Measurements from ENCODE around the gene LANCL2.

The LANCL2 gene, protein sequence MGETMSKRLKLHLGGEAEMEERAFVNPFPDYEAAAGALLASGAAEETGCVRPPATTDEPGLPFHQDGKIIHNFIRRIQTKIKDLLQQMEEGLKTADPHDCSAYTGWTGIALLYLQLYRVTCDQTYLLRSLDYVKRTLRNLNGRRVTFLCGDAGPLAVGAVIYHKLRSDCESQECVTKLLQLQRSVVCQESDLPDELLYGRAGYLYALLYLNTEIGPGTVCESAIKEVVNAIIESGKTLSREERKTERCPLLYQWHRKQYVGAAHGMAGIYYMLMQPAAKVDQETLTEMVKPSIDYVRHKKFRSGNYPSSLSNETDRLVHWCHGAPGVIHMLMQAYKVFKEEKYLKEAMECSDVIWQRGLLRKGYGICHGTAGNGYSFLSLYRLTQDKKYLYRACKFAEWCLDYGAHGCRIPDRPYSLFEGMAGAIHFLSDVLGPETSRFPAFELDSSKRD

DNA sequence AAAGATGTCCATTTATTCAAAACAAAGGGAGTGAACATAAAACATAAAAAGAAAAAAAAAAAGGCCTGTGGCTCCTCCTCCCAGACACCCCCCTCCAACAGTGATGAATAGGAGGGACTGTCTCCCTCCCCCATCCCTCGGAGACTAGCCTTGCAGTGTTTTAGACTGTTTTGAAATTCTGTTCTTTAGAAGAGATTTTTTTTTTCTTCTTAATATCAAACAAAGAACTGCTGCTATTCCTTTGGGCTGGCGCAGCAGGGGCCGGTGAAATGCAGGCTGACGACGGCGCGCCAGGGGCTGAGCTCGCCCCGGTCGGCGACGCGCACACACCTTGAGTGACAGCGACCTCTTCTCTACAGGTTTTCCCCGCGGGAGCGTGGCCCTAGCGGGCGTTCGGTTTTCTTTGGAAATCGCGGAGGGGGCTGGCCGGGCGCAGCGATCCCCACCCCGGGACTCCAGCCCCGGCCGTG lies at the start of gene LANCL2:
Gene LANCL2, plus strand, starts transcription at position 133 of the 470 bp plus-strand sequence. CDS start 689 bp downstream, outside the sequence.
- Histone ChIP-seq H3K27me3 (ENCODE audit: insufficient read depth, poor library complexity, severe bottlenecking) (no peaks in the 10 kb centered on the region), H3K36me3 (ENCODE audit: low read depth) (0 out of 2 replicates have a peak, but pooled peaks cover 3% of the 10 kb centered on the region), H3K9me3 (ENCODE audit: severe bottlenecking) (no peaks in the 10 kb centered on the region), H3K27ac (ENCODE audit: poor library complexity, severe bottlenecking) (peak within 1 kb of the TSS; percentile 63), H3K4me1 (ENCODE audit: insufficient read depth, poor library complexity, severe bottlenecking) (peaks cover 4% of the 10 kb centered on the region), H3K4me3 (ENCODE audit: severe bottlenecking) (peak within 1 kb of the TSS; percentile 77)
- ATAC-seq (ENCODE audit: low read depth) (peak; percentile 22), DNase-seq (ENCODE audit: low spot score) (no peak)
- TF ChIP-seq, protein P1, sequence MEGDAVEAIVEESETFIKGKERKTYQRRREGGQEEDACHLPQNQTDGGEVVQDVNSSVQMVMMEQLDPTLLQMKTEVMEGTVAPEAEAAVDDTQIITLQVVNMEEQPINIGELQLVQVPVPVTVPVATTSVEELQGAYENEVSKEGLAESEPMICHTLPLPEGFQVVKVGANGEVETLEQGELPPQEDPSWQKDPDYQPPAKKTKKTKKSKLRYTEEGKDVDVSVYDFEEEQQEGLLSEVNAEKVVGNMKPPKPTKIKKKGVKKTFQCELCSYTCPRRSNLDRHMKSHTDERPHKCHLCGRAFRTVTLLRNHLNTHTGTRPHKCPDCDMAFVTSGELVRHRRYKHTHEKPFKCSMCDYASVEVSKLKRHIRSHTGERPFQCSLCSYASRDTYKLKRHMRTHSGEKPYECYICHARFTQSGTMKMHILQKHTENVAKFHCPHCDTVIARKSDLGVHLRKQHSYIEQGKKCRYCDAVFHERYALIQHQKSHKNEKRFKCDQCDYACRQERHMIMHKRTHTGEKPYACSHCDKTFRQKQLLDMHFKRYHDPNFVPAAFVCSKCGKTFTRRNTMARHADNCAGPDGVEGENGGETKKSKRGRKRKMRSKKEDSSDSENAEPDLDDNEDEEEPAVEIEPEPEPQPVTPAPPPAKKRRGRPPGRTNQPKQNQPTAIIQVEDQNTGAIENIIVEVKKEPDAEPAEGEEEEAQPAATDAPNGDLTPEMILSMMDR (IDR thresholded peaks at IDR 0.05; ENCODE audit: poor library complexity, severe bottlenecking), result no peak

DNA sequence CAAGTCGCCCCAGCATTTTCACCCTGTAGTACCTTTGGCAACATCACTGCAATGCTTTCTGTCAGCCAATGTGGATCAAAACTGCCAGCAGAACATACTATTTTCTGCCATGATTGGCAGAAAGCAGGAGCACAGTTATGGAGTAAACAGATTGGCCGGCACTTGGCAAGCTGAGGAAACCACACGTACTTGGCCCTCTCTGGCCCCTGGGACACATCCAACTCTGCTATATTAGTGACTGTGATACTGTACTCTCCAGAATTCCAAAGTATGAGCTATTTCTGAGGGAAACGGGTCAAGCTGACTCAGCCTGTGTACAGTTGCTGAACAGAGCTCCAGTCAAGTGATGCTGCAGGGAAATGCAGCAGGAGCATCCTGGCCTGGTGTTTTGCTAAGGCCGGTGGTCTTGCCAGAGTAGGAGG lies 39.8 kb upstream of the LANCL2 start:
- ATAC-seq (ENCODE audit: low read depth) (peak; percentile 62; the same call in 2 of the 3 replicates), DNase-seq (ENCODE audit: low spot score) (no peak)
- Histone ChIP-seq H3K36me3 (ENCODE audit: low read depth) (no peaks in the 10 kb centered on the region), H3K27me3 (ENCODE audit: insufficient read depth, poor library complexity, severe bottlenecking) (peaks cover 12% of the 10 kb centered on the region), H3K4me1 (ENCODE audit: insufficient read depth, poor library complexity, severe bottlenecking) (no peaks in the 10 kb centered on the region), H3K27ac (ENCODE audit: poor library complexity, severe bottlenecking) (no peak overlapping the region), H3K9me3 (ENCODE audit: severe bottlenecking) (no peaks in the 10 kb centered on the region), H3K4me3 (ENCODE audit: severe bottlenecking) (no peak overlapping the region)
- TF ChIP-seq, protein P1 (IDR thresholded peaks at IDR 0.05; ENCODE audit: poor library complexity, severe bottlenecking), result no peak

DNA sequence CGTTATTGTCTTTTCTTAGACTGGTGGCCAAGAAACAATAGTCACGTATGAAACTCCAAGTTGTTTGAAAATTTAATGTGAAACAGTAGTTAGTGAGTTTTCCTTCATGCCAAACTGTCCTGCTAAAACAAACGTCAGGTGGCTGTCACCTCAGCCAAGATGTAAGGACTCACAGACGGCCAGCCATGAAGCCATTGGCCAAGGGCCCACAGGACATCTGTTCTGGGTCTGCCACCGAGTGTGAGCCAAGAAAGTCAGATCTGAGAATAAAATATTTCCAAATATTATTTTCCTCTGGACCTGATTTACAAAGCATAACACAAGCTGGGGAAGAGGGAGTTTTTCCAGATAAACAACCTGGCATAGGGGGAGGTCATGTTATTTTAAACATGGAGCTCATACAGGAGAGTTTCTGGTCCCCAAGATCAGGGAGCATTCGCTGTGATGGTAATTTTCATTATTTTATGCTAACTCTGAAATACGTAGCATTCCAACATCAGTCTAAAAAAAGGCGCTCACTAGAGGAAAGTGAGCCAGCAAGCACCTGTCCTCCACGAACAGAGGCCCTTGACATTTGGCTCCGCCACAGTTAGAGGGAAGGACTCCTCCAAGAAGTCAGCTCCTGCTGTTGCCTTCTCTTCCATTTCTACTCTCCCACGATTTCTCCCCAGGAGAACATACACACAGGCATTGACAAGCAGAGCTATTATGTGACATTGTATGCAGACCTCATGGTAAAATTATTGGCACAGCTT lies 38.9 kb upstream of the LANCL2 start:
- no peak for DNase-seq (ENCODE audit: low spot score)

DNA sequence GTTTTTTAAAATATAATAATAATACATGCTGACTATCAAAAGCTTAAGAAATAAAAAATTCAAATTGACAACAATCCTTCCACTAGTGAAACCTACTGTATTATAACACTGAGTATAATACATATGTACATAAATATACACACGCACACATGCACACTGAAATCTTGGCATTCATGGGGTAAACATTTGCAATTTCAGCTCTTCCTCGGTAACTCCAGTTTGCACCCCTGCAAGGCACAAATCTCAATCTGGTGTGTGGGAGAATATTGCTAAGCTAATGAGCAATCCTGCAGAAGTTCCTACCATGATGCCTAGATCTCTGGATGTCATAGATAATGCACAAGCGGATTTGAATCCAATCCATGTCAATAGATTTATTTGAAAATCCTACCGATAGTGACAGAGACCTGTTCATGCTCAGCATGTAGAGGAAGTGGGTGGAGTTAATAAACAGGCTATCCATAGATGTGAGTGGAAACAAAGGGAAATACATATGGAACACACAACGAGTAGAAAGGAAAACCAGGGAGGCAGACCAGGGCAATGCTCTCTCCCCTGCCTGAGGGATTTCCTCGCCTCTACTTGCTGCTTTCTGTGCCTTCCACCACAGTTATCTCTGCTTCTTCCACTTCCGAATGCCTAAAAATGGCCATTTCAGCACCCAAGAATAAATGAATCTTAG lies 38.1 kb upstream of the LANCL2 start:
- Histone ChIP-seq H3K36me3 (ENCODE audit: low read depth) (no peaks in the 10 kb centered on the region), H3K27me3 (ENCODE audit: insufficient read depth, poor library complexity, severe bottlenecking) (peaks cover 6% of the 10 kb centered on the region), H3K9me3 (ENCODE audit: severe bottlenecking) (no peaks in the 10 kb centered on the region), H3K4me1 (ENCODE audit: insufficient read depth, poor library complexity, severe bottlenecking) (no peaks in the 10 kb centered on the region), H3K27ac (ENCODE audit: poor library complexity, severe bottlenecking) (no peak overlapping the region), H3K4me3 (ENCODE audit: severe bottlenecking) (no peak overlapping the region)
- ATAC-seq (ENCODE audit: low read depth), result no peak
- DNase-seq (ENCODE audit: low spot score), result no peak
- TF ChIP-seq, protein P1 (IDR thresholded peaks at IDR 0.05; ENCODE audit: poor library complexity, severe bottlenecking), result no peak

More for the DNA sequence above, 38.9 kb upstream of the LANCL2 start:
- no peak overlapping the region for H3K4me3 ChIP-seq (ENCODE audit: severe bottlenecking)
- H3K4me1 ChIP-seq (ENCODE audit: insufficient read depth, poor library complexity, severe bottlenecking), result no peaks in the 10 kb centered on the region
- TF ChIP-seq, protein P1 (IDR thresholded peaks at IDR 0.05; ENCODE audit: poor library complexity, severe bottlenecking), result no peak
- H3K36me3 ChIP-seq (ENCODE audit: low read depth), result no peaks in the 10 kb centered on the region
- peaks cover 6% of the 10 kb centered on the region for H3K27me3 ChIP-seq (ENCODE audit: insufficient read depth, poor library complexity, severe bottlenecking)
- H3K27ac ChIP-seq (ENCODE audit: poor library complexity, severe bottlenecking), result no peak overlapping the region
- ATAC-seq (ENCODE audit: low read depth), result no peak
- no peaks in the 10 kb centered on the region for H3K9me3 ChIP-seq (ENCODE audit: severe bottlenecking)

Data from RWPE2 (cell line).